Middle frontal gyrus (tissue), 1 donor: ENCODE results near the gene ALOX12B.
"Not testable (repeated sequence)": the region's sequence is repeated elsewhere in the genome, so short reads cannot be mapped to it uniquely, and the experiment has no call there.

ENCODE experiments used
- DNase-seq: peaks from one replicate; pipeline ENCODE4 v3.0.0-alpha.2; 2015; ENCODE audit warnings: low spot score; ENCODE audit errors: extremely low spot score

The ALOX12B gene

GRCh38 chr17:8044819-8045810 is 42.4 kb downstream of the ALOX12B start:
- DNase-seq = no peak

DNA sequence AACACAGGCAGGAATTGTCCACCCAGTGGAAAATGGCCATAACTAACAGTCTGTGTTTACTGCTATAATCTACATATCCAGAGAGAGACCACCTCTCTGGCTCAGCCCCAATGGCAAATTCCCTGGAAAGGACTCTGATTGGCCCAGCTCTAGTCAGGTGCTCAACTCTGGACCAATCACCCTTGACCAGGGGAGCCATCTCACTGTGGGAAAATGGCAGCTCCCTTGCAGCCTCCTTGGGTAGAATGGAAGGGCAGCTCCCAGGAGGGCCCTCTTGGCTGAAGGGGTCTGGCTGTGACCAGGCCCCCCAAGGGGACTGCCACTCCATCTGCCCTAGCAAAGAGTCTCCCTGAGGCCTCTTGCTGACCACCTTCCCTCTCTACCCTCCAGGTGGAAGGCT is 45.5 kb downstream of the ALOX12B start:
- DNase-seq = no peak

- no peak for DNase-seq
Measured at GRCh38 chr17:8041249-8041928, 46.1 kb downstream of the ALOX12B start.

DNA sequence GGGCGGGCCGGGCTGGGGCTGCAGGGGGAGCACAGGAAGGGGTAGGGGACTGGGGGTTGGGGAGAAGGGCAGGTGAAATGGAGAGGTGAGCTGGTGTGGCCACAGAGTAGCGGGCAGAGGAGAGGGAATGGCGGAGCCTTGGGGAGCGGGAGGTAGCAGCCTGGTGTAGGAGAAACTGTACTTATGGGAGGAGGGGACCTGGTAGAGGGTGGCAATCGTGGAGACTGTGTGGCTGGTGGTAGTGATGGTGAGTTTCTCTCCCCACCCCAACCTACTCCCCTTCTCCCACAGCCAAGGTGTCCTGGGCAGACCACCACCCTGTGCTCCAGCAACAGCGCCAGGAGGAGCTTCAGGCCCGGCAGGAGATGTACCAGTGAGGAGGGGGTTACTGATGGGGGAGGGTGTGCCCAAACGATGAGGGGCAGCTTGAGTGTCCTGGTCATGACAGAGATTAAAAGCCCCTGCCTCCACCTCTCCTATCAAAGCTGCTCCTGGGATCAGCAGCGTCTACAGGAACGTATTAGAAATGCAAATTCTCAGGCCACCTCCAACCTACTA is 47.8 kb downstream of the ALOX12B start:
- no peak for DNase-seq

GRCh38 chr17:8038954-8039610 is 48.4 kb downstream of the ALOX12B start, which contains the start of gene ALOX15B:
TSS of gene ALOX15B (plus strand) at chr17:8039059. CDS start at chr17:8039156, 97 bp downstream.
- DNase-seq = no peak

- DNase-seq = no peak
Measured at GRCh38 chr17:8032442-8032841, 55.1 kb downstream of the ALOX12B start.

DNA sequence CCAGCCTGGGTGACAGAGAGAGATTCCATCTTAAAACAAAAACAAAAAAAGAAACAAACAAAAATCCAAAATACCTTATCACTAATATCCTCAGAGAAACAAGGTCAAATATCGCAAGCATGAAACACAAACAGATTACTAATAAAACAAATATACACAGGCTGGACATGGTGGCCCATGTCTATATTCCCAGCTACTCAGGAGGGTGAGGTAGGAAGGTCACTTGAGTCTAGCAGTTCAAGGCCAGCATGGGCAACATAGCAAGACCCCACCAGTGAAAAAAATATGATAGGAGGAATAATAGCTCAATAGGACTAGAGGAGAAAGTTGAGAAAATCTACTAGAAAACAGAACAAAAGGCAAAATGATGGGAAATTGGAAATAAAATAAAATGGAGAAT is 55.6 kb downstream of the ALOX12B start:
- no peak for DNase-seq

- DNase-seq = no peak
Measured at GRCh38 chr17:8031261-8031661, 56.3 kb downstream of the ALOX12B start.

GRCh38 chr17:8029121-8029520 is 58.4 kb downstream of the ALOX12B start:
- no peak for DNase-seq

DNA sequence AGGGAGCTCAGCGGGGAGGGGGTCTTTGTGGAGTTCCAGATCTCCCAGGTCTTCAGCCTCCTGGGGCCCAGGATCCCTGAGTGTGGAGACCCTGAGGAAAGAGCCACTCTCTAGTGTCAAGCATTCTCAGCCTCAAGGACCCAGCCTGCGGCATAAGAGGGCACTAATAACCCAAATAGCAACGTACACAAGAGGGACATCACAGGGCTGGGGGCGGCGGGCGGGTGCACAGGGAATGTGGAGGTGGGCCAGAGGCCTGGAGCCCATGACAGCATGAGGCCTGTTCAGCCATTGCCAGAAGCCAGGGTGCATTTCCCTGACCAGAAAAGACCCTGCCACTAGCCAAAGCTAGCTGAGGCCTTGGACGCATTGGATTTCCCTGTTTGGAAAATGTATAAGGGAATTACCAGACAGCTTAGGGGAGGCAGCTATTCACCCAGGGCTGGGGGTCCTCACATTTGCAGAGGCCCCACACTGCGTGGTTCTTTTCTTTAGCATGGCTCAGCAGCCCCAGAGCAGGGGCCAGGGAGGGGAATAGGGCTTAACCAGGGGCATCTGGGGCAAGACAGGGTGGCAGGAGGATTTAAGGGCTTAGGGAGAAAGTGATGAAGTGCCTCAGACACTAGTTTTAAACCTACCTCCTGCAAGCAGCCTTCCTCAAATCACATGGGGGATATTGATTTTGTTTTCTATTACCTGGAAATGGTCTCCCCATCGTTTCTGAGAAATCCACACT is 62.2 kb downstream of the ALOX12B start:
- no peak for DNase-seq

GRCh38 chr17:8024161-8024560 is 63.4 kb downstream of the ALOX12B start:
- not testable (repeated sequence) for DNase-seq
